Measurements from ENCODE around the gene STAG2. TPM values are rescaled to one million over a fixed set of nuclear protein-coding genes. Genes with fewer than 3 reads are reported as not detected.

STAG2 gene
- total and polyA plus RNA-seq, 9 donors = 47.3 to 86.5 (median 69.5) TPM

DNA sequence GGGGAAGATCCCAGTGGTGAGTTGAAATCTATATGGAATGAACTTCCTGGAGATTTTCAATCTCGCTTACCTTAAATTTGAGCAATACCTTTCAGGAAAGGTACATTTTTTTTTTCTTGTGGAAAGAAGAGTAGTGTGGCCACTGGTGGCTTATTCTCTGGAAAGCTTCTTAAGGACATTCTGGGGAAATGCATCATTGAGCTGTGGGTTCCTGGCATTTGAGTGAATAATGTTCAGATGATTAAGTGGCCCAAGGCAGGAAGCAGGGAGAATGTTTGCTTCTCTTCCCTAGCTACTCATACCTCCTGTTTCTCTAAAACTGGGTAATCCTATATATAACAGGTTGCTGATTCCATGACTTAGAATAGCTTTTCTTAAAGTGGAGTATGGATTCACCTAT, 31.8 kb downstream of the STAG2 start:
- H3K4me1 ChIP-seq (ENCODE audit: control insufficient read depth, insufficient read depth, low read length) = no peaks in the 10 kb centered on the region
- no CpG with 5 or more reads among the region's 1 CpG for WGBS (ENCODE audit: insufficient coverage)

GRCh38 chrX:123993904-123994635, 32.6 kb downstream of the STAG2 start:
- no CpG with 5 or more reads among the region's 3 CpGs for WGBS (ENCODE audit: insufficient coverage)
- no peak overlapping the region for H3K4me3 ChIP-seq (ENCODE audit: low read length)
- H3K27ac ChIP-seq (ENCODE audit: low read length) = no peak overlapping the region
- H3K9me3 ChIP-seq (replicated peaks; ENCODE audit: control insufficient read depth, low read depth, low read length) = no peaks in the 10 kb centered on the region
- DNase-seq = peak; percentile 8
- H3K36me3 ChIP-seq (ENCODE audit: control insufficient read depth, insufficient read depth, low read length) = no peaks in the 10 kb centered on the region
- no peaks in the 10 kb centered on the region for H3K27me3 ChIP-seq (ENCODE audit: control insufficient read depth, insufficient read depth, low read length)
- H3K4me1 ChIP-seq (ENCODE audit: control insufficient read depth, insufficient read depth, low read length) = no peaks in the 10 kb centered on the region

More for the DNA sequence above, 31.8 kb downstream of the STAG2 start:
- no peak for DNase-seq
- Histone ChIP-seq H3K27me3 (ENCODE audit: control insufficient read depth, insufficient read depth, low read length) (no peaks in the 10 kb centered on the region), H3K36me3 (ENCODE audit: control insufficient read depth, insufficient read depth, low read length) (no peaks in the 10 kb centered on the region), H3K27ac (ENCODE audit: low read length) (no peak overlapping the region), H3K4me3 (ENCODE audit: low read length) (no peak overlapping the region), H3K9me3 (replicated peaks; ENCODE audit: control insufficient read depth, low read depth, low read length) (no peaks in the 10 kb centered on the region)

DNA sequence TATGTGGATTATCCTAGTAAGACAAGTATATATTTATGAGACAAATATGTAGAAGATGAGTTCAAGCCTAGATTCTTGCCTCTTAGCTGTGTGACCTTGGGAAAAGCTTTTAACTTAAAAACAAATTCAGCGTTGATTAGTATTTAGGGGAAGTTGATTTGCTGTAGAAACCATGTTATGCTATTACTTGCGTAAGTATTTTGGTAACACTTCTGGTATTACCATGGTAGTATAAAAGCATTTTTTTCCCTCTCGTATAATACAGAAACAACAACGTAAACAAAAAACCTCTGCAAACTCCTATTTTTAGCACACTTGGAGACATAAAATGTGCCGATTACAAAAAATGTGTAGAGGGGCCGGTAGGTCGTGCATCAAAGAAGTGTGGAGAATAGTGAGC, 33.2 kb downstream of the STAG2 start:
- H3K27me3 ChIP-seq (ENCODE audit: control insufficient read depth, insufficient read depth, low read length) = no peaks in the 10 kb centered on the region
- no CpG with 5 or more reads among the region's 7 CpGs for WGBS (ENCODE audit: insufficient coverage)
- H3K4me1 ChIP-seq (ENCODE audit: control insufficient read depth, insufficient read depth, low read length) = no peaks in the 10 kb centered on the region
- peak; percentile 12 for DNase-seq
- no peaks in the 10 kb centered on the region for H3K36me3 ChIP-seq (ENCODE audit: control insufficient read depth, insufficient read depth, low read length)
- no peak overlapping the region for H3K4me3 ChIP-seq (ENCODE audit: low read length)
- no peaks in the 10 kb centered on the region for H3K9me3 ChIP-seq (replicated peaks; ENCODE audit: control insufficient read depth, low read depth, low read length)
- H3K27ac ChIP-seq (ENCODE audit: low read length) = no peak overlapping the region

DNA sequence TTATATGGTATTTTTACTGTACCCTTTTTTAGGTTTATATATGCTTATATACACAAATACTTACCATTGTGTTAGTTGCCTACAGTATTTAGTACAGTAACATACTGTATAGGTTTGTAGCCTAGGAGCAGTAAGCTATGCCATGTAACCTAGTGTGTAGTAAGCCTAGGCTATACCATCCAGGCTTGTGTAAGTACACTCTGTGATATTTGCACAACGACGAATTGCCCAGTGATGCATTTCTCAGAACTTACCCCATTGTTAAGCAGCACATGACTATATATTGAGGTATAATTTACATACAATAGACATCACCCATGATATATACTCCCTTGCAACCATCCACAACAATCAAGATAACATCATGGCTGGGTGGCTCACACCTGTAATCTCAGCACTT, 40.1 kb downstream of the STAG2 start:
- no peaks in the 10 kb centered on the region for H3K27me3 ChIP-seq (ENCODE audit: control insufficient read depth, insufficient read depth, low read length)
- no peaks in the 10 kb centered on the region for H3K36me3 ChIP-seq (ENCODE audit: control insufficient read depth, insufficient read depth, low read length)
- H3K4me3 ChIP-seq (ENCODE audit: low read length) = no peak overlapping the region
- DNase-seq = no peak
- H3K9me3 ChIP-seq (replicated peaks; ENCODE audit: control insufficient read depth, low read depth, low read length) = no peaks in the 10 kb centered on the region
- WGBS (ENCODE audit: insufficient coverage) = no CpG with 5 or more reads among the region's 2 CpGs
- no peak overlapping the region for H3K27ac ChIP-seq (ENCODE audit: low read length)
- no peaks in the 10 kb centered on the region for H3K4me1 ChIP-seq (ENCODE audit: control insufficient read depth, insufficient read depth, low read length)

- Histone ChIP-seq H3K36me3 (ENCODE audit: control insufficient read depth, insufficient read depth, low read length) (no peaks in the 10 kb centered on the region), H3K4me1 (ENCODE audit: control insufficient read depth, insufficient read depth, low read length) (no peaks in the 10 kb centered on the region), H3K4me3 (ENCODE audit: low read length) (no peak overlapping the region), H3K9me3 (replicated peaks; ENCODE audit: control insufficient read depth, low read depth, low read length) (no peaks in the 10 kb centered on the region), H3K27me3 (ENCODE audit: control insufficient read depth, insufficient read depth, low read length) (no peaks in the 10 kb centered on the region), H3K27ac (ENCODE audit: low read length) (no peak overlapping the region)
- no peak for DNase-seq
Measured at GRCh38 chrX:124005228-124005627, 43.7 kb downstream of the STAG2 start.

GRCh38 chrX:124010157-124010556, 48.7 kb downstream of the STAG2 start:
- Histone ChIP-seq H3K36me3 (ENCODE audit: control insufficient read depth, insufficient read depth, low read length) (no peaks in the 10 kb centered on the region), H3K27me3 (ENCODE audit: control insufficient read depth, insufficient read depth, low read length) (no peaks in the 10 kb centered on the region), H3K9me3 (replicated peaks; ENCODE audit: control insufficient read depth, low read depth, low read length) (no peaks in the 10 kb centered on the region), H3K27ac (ENCODE audit: low read length) (no peak overlapping the region), H3K4me1 (ENCODE audit: control insufficient read depth, insufficient read depth, low read length) (no peaks in the 10 kb centered on the region), H3K4me3 (ENCODE audit: low read length) (no peak overlapping the region)
- no peak for DNase-seq
- no CpG with 5 or more reads among the region's 3 CpGs for WGBS (ENCODE audit: insufficient coverage)

GRCh38 chrX:124010566-124010965, 49.1 kb downstream of the STAG2 start:
- Histone ChIP-seq H3K27me3 (ENCODE audit: control insufficient read depth, insufficient read depth, low read length) (no peaks in the 10 kb centered on the region), H3K36me3 (ENCODE audit: control insufficient read depth, insufficient read depth, low read length) (no peaks in the 10 kb centered on the region), H3K27ac (ENCODE audit: low read length) (no peak overlapping the region), H3K4me3 (ENCODE audit: low read length) (no peak overlapping the region), H3K9me3 (replicated peaks; ENCODE audit: control insufficient read depth, low read depth, low read length) (no peaks in the 10 kb centered on the region), H3K4me1 (ENCODE audit: control insufficient read depth, insufficient read depth, low read length) (no peaks in the 10 kb centered on the region)
- no CpG with 5 or more reads among the region's 3 CpGs for WGBS (ENCODE audit: insufficient coverage)
- no peak for DNase-seq

DNA sequence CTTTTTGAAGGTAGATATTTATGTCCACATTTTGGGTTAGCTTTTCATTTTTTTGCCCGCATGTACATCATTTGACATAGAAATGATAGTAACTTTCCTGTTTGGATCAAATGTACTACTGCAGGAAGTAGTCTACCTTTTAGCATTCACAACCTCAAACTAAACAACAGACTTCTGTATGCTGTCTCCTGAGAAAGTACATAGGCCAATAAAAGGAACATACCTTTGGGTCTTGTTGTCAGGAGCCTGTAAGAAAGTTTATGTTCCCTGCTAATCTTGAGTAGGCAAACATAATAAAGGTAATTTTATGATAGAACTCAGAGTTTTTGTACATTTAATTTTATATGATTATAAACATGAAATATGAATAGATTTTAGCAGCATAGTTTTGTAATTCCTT, 54.2 kb downstream of the STAG2 start:
- no peak for DNase-seq
- Histone ChIP-seq H3K27ac (ENCODE audit: low read length) (no peak overlapping the region), H3K4me3 (ENCODE audit: low read length) (no peak overlapping the region)

DNA sequence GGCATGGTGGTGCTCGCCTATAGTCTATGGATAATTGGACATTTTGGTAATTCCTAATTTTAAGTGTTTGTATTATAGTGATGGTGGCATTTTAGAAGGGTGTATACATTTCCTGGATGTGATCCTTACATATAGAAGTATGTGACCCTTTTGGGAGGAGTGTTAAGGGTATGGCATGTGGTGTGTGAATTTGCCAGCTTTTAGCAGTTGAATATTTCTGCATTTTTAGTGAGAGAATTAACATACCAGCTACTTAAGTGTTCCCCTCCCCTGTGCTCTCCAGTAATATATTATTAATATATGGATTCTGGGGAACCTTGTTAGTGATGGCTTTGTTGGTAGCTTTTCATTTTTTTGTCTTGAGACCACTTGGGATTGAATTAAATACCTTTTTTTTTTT, 55.3 kb downstream of the STAG2 start:
- Histone ChIP-seq H3K9me3 (replicated peaks; ENCODE audit: control insufficient read depth, low read depth, low read length) (no peaks in the 10 kb centered on the region), H3K27me3 (ENCODE audit: control insufficient read depth, insufficient read depth, low read length) (no peaks in the 10 kb centered on the region)
- WGBS (ENCODE audit: insufficient coverage) = no CpG with 5 or more reads among the region's 1 CpG

More for the DNA sequence above, 54.2 kb downstream of the STAG2 start:
- WGBS (ENCODE audit: insufficient coverage) = no CpG with 5 or more reads among the region's 1 CpG
- Histone ChIP-seq H3K27me3 (ENCODE audit: control insufficient read depth, insufficient read depth, low read length) (no peaks in the 10 kb centered on the region), H3K4me1 (ENCODE audit: control insufficient read depth, insufficient read depth, low read length) (no peaks in the 10 kb centered on the region), H3K36me3 (ENCODE audit: control insufficient read depth, insufficient read depth, low read length) (no peaks in the 10 kb centered on the region), H3K9me3 (replicated peaks; ENCODE audit: control insufficient read depth, low read depth, low read length) (no peaks in the 10 kb centered on the region)

GRCh38 chrX:124018023-124018422, 56.5 kb downstream of the STAG2 start:
- Histone ChIP-seq H3K4me3 (ENCODE audit: low read length) (no peak overlapping the region), H3K27me3 (ENCODE audit: control insufficient read depth, insufficient read depth, low read length) (no peaks in the 10 kb centered on the region), H3K27ac (ENCODE audit: low read length) (no peak overlapping the region), H3K36me3 (ENCODE audit: control insufficient read depth, insufficient read depth, low read length) (no peaks in the 10 kb centered on the region), H3K9me3 (replicated peaks; ENCODE audit: control insufficient read depth, low read depth, low read length) (no peaks in the 10 kb centered on the region), H3K4me1 (ENCODE audit: control insufficient read depth, insufficient read depth, low read length) (no peaks in the 10 kb centered on the region)
- DNase-seq = peak; percentile 19
- no CpG with 5 or more reads among the region's 1 CpG for WGBS (ENCODE audit: insufficient coverage)

More for the DNA sequence above, 55.3 kb downstream of the STAG2 start:
- no peaks in the 10 kb centered on the region for H3K4me1 ChIP-seq (ENCODE audit: control insufficient read depth, insufficient read depth, low read length)
- no peak overlapping the region for H3K27ac ChIP-seq (ENCODE audit: low read length)
- H3K4me3 ChIP-seq (ENCODE audit: low read length) = no peak overlapping the region
- no peak for DNase-seq
- no peaks in the 10 kb centered on the region for H3K36me3 ChIP-seq (ENCODE audit: control insufficient read depth, insufficient read depth, low read length)

DNA sequence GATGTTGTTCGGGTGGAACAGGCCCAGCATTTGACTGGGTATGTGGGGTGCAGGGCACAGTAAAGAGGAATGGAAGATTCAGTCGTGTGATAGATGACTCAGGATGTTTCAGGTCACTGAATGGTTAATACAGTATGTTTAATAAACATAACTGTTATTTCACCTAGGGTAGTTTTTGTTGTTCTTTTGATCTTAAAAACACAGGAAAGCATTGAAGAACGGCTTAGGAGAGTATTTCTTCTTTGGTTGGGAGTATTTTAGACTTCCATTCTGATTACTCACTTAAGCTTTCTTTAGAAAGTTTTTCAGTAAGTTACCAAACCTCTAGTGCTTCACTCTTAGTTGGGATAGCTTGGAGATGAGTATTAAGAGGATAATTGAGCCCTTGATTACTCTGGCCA, 62.3 kb downstream of the STAG2 start:
- 60% methylated on average over 1 of the region's 3 CpGs for WGBS (ENCODE audit: insufficient coverage)
- H3K36me3 ChIP-seq (ENCODE audit: control insufficient read depth, insufficient read depth, low read length) = no peaks in the 10 kb centered on the region
- no peak for DNase-seq
- H3K27me3 ChIP-seq (ENCODE audit: control insufficient read depth, insufficient read depth, low read length) = no peaks in the 10 kb centered on the region
- H3K9me3 ChIP-seq (replicated peaks; ENCODE audit: control insufficient read depth, low read depth, low read length) = no peaks in the 10 kb centered on the region
- no peak overlapping the region for H3K4me3 ChIP-seq (ENCODE audit: low read length)
- H3K27ac ChIP-seq (ENCODE audit: low read length) = no peak overlapping the region
- H3K4me1 ChIP-seq (ENCODE audit: control insufficient read depth, insufficient read depth, low read length) = no peaks in the 10 kb centered on the region

All from muscle of leg (tissue), 11 donors.